B cell (primary cell): ENCODE measurements around the gene COL4A1. TPM values are rescaled to one million over a fixed set of nuclear protein-coding genes. Genes with fewer than 3 reads are reported as not detected.

Experiments
- ATAC-seq: fragments of 200-7000 bp; cut with Tn5 transposase; one replicate; pipeline ENCODE4 v1.10.0; 2021; ENCODE audit warnings: low read depth, mild to moderate bottlenecking, moderate number of reproducible peaks, moderate library complexity
- CTCF ChIA-PET: fragments of 350-600 bp; sonication (Branson Sonifier 250); formaldehyde crosslinking; loops from one replicate; lab custom pipeline; 2021; ENCODE audit warnings: antibody characterized with exemption, inconsistent platforms; lab: Charles Lee
- POLR2A ChIA-PET: fragments of 350-600 bp; sonication (Branson Sonifier 250); formaldehyde crosslinking; loops from one replicate; lab custom pipeline; 2021; ENCODE audit warnings: antibody characterized with exemption; lab: Charles Lee
- DNase-seq: peaks from one replicate; pipeline ENCODE4 v3.0.0; 2013
- H2AFZ ChIP-seq: 2 replicates; pipeline ENCODE4 v1.6.1; 2012; ENCODE audit warnings: mild to moderate bottlenecking, low read depth, low read length; ENCODE audit not compliant: insufficient read depth, poor library complexity, severe bottlenecking
- H3K27ac ChIP-seq, 2 donors: 1 replicate in 1 of 2; 2 replicates in 1 of 2; pipeline ENCODE4 v1.5.1; 2012 to 2013; ENCODE audit warnings: low read length in 2 of 2, mild to moderate bottlenecking in 2 of 2, moderate library complexity in 1 of 2
- H3K27me3 ChIP-seq, 4 experiments: fragments of 200-600 bp in 1 of 4; sonication (generic) in 1 of 4; replicated peaks in 1 of 4; 1 replicate in 2 of 4; 2 replicates in 2 of 4; pipeline versions ENCODE4 v1.6.1 to v1.7.0; 2013 to 2016; ENCODE audit warnings: low read length in 3 of 4, mild to moderate bottlenecking in 2 of 4, mixed read lengths in 1 of 4, moderate library complexity in 1 of 4; ENCODE audit not compliant: insufficient read depth in 4 of 4, control insufficient read depth in 3 of 4; ENCODE audit errors: control extremely low read depth in 1 of 4
- H3K36me3 ChIP-seq, 2 experiments: replicated peaks in 1 of 2; 1 replicate in 1 of 2; 2 replicates in 1 of 2; pipeline versions ENCODE4 v1.6.1 to v1.7.1; 2013; ENCODE audit warnings: low read length in 1 of 2; ENCODE audit not compliant: insufficient read depth in 2 of 2, control insufficient read depth in 1 of 2; ENCODE audit errors: control extremely low read depth in 1 of 2, extremely low read depth in 1 of 2
- H3K4me1 ChIP-seq, 2 donors: fragments of 200-600 bp in 1 of 2; sonication (generic) in 1 of 2; 1 replicate in 1 of 2; 2 replicates in 1 of 2; pipeline versions ENCODE4 v1.5.1 to v1.6.1; 2013 to 2017; ENCODE audit warnings: low read length in 2 of 2; ENCODE audit not compliant: control insufficient read depth in 2 of 2, insufficient read depth in 2 of 2
- H3K4me2 ChIP-seq: replicated peaks from 2 replicates; pipeline ENCODE3; 2012; ENCODE audit warnings: mild to moderate bottlenecking, low read depth, low read length; ENCODE audit not compliant: poor library complexity, severe bottlenecking
- H3K4me3 ChIP-seq, 5 experiments: fragments of 200-600 bp in 1 of 5; sonication (generic) in 1 of 5; 1 replicate in 3 of 5; 2 replicates in 2 of 5; pipeline versions ENCODE4 v1.5.1 to v1.7.0; 2011 to 2016; ENCODE audit warnings: low read length in 4 of 5, mild to moderate bottlenecking in 4 of 5, low read depth in 2 of 5, control low read depth in 1 of 5, moderate library complexity in 1 of 5; ENCODE audit not compliant: insufficient read depth in 1 of 5; ENCODE audit errors: control extremely low read depth in 1 of 5, extremely low read depth in 1 of 5
- H3K79me2 ChIP-seq: fragments of 200-600 bp; sonication (generic); one replicate; pipeline ENCODE4 v1.6.0; 2016; ENCODE audit warnings: low read length; ENCODE audit not compliant: control insufficient read depth, insufficient read depth
- H3K9ac ChIP-seq: fragments of 200-600 bp; sonication (generic); 2 replicates; pipeline ENCODE4 v1.6.1; 2017; ENCODE audit warnings: mild to moderate bottlenecking, low read length, moderate library complexity
- H3K9me3 ChIP-seq, 3 donors: one replicate each; pipeline versions ENCODE4 v1.6.1 to v1.7.1; 2013; ENCODE audit warnings: low read length in 2 of 3; ENCODE audit not compliant: control insufficient read depth in 2 of 3, insufficient read depth in 1 of 3; ENCODE audit errors: control extremely low read depth in 1 of 3
- H4K20me1 ChIP-seq: 2 replicates; pipeline ENCODE4 v1.6.0; 2012; ENCODE audit warnings: mild to moderate bottlenecking, low read length; ENCODE audit not compliant: insufficient read depth, control insufficient read depth, poor library complexity, severe bottlenecking
- H3K27ac Mint-ChIP-seq: one replicate; pipeline ENCODE4 v1.8.0; 2021; ENCODE audit warnings: mixed read lengths
- H3K27me3 Mint-ChIP-seq: one replicate; pipeline ENCODE4 v1.8.0; 2021; ENCODE audit warnings: mixed read lengths
- H3K4me1 Mint-ChIP-seq: one replicate; pipeline ENCODE4 v1.8.0; 2021; ENCODE audit warnings: mixed read lengths
- H3K4me3 Mint-ChIP-seq: one replicate; pipeline ENCODE4 v1.8.0; 2021; ENCODE audit warnings: mixed read lengths
- H3K9me3 Mint-ChIP-seq: one replicate; pipeline ENCODE4 v1.8.0; 2022; ENCODE audit warnings: mixed read lengths; ENCODE audit not compliant: insufficient read depth
- EZH2 ChIP-seq: IDR thresholded peaks from 2 replicates; pipeline ENCODE4 v1.6.1; 2012; ENCODE audit warnings: borderline replicate concordance, low read depth, mild to moderate bottlenecking, moderate library complexity, low read length; ENCODE audit not compliant: insufficient read depth, poor library complexity, severe bottlenecking
- WGBS: methylation state at CpG from one replicate; pipeline ENCODE4 v1.1.5; 2013; ENCODE audit warnings: missing lambda C conversion rate; ENCODE audit not compliant: insufficient coverage; 5-methylcytosine and 5-hydroxymethylcytosine counted together
- intact Hi-C: fragments of 100-400 bp; cut with micrococcal nuclease; formaldehyde crosslinking; loops from one replicate; pipeline ENCODE4 v1.10.0; 2022
- polyA plus RNA-seq: library from polyadenylated mRNA; depleted of rRNA; stranded (reverse); fragments of >200 nt; gene quantifications from 2 replicates; pipeline ENCODE4 v1.2.3, GENCODE V29; 2012
- total RNA-seq, 2 donors: library from RNA; stranded (reverse); fragments of 120-200 nt in 1 of 2; gene quantifications; 1 replicate in 1 of 2; 2 replicates in 1 of 2; pipeline versions ENCODE4 v1.2.3 to v1.2.4, GENCODE V29; 2013 to 2022
- TF ChIP-seq, protein P1 (sequence below): fragments of 200-600 bp; IDR thresholded peaks from one replicate; pipeline ENCODE4 v1.8.0; 2022; ENCODE audit warnings: antibody characterized with exemption, mild to moderate bottlenecking

The COL4A1 gene
- total and polyA plus RNA-seq, 2 donors (not counting 1 experiment from before 2014, with no cell fraction given), result not detected

DNA sequence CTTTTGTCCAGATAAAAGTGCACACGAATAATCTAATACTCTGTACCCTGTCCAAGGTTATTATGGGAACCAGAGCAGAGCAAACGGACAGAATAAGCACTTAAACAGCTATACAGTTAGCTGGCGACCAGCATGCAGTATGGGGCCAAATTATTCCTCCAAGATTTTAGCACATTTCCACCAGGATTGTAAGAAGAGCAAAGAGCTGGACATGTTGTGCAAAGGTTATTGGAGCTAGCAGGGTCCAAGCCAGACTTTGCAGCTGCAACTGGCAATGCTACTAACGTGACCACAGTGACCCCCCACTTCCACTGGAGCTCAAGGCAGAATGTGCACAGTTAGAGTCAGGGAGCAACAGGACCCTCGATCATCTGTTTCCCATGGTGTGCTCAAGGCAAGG, 89.9 kb downstream of the COL4A1 start:
- Mint-ChIP-seq H3K9me3 (no peaks in the 10 kb centered on the region), H3K27me3 (peaks cover 3% of the 10 kb centered on the region), H3K4me3 (no peak overlapping the region), H3K27ac (no peak overlapping the region), H3K4me1 (no peaks in the 10 kb centered on the region)
- TF ChIP-seq EZH2, result no peak
- TF ChIP-seq, protein P1, sequence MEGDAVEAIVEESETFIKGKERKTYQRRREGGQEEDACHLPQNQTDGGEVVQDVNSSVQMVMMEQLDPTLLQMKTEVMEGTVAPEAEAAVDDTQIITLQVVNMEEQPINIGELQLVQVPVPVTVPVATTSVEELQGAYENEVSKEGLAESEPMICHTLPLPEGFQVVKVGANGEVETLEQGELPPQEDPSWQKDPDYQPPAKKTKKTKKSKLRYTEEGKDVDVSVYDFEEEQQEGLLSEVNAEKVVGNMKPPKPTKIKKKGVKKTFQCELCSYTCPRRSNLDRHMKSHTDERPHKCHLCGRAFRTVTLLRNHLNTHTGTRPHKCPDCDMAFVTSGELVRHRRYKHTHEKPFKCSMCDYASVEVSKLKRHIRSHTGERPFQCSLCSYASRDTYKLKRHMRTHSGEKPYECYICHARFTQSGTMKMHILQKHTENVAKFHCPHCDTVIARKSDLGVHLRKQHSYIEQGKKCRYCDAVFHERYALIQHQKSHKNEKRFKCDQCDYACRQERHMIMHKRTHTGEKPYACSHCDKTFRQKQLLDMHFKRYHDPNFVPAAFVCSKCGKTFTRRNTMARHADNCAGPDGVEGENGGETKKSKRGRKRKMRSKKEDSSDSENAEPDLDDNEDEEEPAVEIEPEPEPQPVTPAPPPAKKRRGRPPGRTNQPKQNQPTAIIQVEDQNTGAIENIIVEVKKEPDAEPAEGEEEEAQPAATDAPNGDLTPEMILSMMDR, result no peak
- Histone ChIP-seq H3K36me3 (no peaks in the 10 kb centered on the region), H3K4me3 (no peak overlapping the region), H3K9me3 (no peaks in the 10 kb centered on the region), H3K27ac (no peak overlapping the region), H2AFZ (no peak overlapping the region), H3K79me2 (no peaks in the 10 kb centered on the region), H3K4me2 (no peak overlapping the region), H3K9ac (no peak overlapping the region), H4K20me1 (no peaks in the 10 kb centered on the region), H3K4me1 (no peaks in the 10 kb centered on the region), H3K27me3 (peaks cover 0 to 3% (median 0%) of the 10 kb centered on the region in 4 experiments)
- CTCF ChIA-PET, result interaction anchor here (1.1 to 1.6 kb wide), 2 partner anchors 9 to 194 kb away, joined by 4 to 6 read pairs; no protein-coding TSS in a partner anchor
- POLR2A ChIA-PET, result no interaction called here
- 63% methylated on average over 3 of the region's 5 CpGs for WGBS
- DNase-seq (no peak), ATAC-seq (no peak)
- intact Hi-C loops, result no loop called here

DNA sequence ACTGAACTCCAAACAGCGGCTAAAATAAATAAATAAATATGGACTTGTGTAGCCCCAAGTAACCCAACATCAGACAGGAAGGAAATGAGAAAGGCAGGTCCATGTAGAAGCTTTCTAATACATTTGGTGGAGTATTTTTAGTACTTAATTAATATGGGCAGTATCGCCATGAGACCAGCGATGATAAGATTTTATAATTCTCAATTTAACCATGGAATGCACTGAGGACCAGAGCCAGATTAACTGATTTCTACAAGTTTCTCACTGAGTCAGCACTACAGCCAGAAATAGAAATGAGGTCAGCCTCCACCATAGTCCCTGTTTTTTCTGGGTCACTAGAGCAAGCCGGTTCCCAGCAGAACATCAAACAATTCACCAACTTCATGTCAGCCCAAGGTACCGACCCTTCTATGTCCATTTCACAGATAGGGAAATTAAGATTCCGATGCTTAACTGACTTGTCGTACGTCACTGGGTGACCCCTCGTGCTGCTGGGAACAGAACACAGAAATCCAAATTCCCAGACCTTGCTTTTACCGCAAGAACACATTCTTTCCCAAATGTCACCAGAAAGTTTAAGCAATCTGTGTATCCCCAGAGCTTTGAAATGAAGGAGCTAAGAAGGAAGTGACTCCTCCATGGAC, 90.4 kb downstream of the COL4A1 start:
- no peak overlapping the region for H3K4me3 Mint-ChIP-seq
- H3K9me3 Mint-ChIP-seq, result no peaks in the 10 kb centered on the region
- no peaks in the 10 kb centered on the region for H3K79me2 ChIP-seq
- WGBS, result 97% methylated on average over 7 of the region's 10 CpGs
- peaks cover 3% of the 10 kb centered on the region for H3K27me3 Mint-ChIP-seq
- no peak overlapping the region for H3K9ac ChIP-seq
- no peaks in the 10 kb centered on the region for H3K36me3 ChIP-seq
- ATAC-seq, result no peak
- no peak overlapping the region for H2AFZ ChIP-seq
- ChIA-PET POLR2A (no interaction called here), CTCF (interaction anchor here (1.1 to 1.6 kb wide), 2 partner anchors 10 to 194 kb away, joined by 4 to 6 read pairs; no protein-coding TSS in a partner anchor)
- intact Hi-C loops, result no loop called here
- H3K4me3 ChIP-seq, result no peak overlapping the region
- DNase-seq, result no peak
- H3K27ac Mint-ChIP-seq, result no peak overlapping the region
- no peaks in the 10 kb centered on the region for H3K4me1 ChIP-seq
- H4K20me1 ChIP-seq, result no peaks in the 10 kb centered on the region
- no peak overlapping the region for H3K4me2 ChIP-seq
- H3K27ac ChIP-seq, result no peak overlapping the region
- no peaks in the 10 kb centered on the region for H3K9me3 ChIP-seq
- TF ChIP-seq, protein P1, result no peak
- TF ChIP-seq EZH2, result no peak
- peaks cover 0 to 3% (median 0%) of the 10 kb centered on the region in 4 experiments for H3K27me3 ChIP-seq
- no peaks in the 10 kb centered on the region for H3K4me1 Mint-ChIP-seq
